D721Med (cell line): ENCODE measurements around the gene ITGB8.

Source experiments
- DNase-seq: peaks from one replicate; pipeline ENCODE4 v3.0.0; 2011; ENCODE audit warnings: low spot score; ENCODE audit not compliant: insufficient read length
- FAIRE-seq: peaks from 2 replicates; lab custom pipeline; 2011; peaks lifted over from hg19 to GRCh38; lab: Jason Lieb, UNC
- TF ChIP-seq, protein P1 (sequence below): IDR thresholded peaks from 2 replicates; pipeline ENCODE4 v1.5.1; 2012; ENCODE audit warnings: mild to moderate bottlenecking, control low read depth; ENCODE audit not compliant: insufficient read depth; ENCODE audit errors: missing control alignments

Gene ITGB8

DNA sequence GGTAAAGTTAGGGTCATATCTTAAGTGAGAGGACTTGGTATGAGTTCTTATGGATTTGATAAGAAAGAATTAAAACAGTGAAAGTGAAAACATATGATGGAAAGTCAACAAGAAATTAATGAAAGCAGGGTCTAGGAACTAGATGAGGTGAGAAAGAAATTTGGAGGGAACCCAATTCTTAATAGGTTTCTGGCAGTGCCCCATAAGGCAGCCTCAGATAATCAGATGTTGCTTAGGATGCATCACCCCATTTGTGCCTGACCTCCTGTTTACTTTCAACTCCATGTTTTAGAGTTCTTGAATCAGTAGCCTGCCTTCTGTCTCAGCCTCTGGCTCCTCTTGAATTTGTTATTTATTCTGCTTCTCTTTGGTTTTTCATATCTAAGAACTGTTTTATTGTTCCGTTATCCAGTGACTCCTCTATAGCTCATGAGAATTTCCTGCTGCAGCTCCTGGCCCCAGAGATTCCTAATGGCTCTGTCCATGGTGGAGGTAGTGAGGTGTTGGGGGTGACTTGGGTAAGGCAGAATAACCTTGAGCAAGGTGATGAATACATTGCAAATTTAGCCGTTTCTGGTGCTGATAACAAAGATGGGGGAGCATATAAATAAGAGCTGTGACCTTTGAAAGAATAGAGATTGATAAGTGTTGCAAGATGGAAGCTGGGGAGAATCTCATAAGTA lies 17.6 kb downstream of the ITGB8 start:
- FAIRE-seq (no peak), DNase-seq (no peak)
- TF ChIP-seq, protein P1, sequence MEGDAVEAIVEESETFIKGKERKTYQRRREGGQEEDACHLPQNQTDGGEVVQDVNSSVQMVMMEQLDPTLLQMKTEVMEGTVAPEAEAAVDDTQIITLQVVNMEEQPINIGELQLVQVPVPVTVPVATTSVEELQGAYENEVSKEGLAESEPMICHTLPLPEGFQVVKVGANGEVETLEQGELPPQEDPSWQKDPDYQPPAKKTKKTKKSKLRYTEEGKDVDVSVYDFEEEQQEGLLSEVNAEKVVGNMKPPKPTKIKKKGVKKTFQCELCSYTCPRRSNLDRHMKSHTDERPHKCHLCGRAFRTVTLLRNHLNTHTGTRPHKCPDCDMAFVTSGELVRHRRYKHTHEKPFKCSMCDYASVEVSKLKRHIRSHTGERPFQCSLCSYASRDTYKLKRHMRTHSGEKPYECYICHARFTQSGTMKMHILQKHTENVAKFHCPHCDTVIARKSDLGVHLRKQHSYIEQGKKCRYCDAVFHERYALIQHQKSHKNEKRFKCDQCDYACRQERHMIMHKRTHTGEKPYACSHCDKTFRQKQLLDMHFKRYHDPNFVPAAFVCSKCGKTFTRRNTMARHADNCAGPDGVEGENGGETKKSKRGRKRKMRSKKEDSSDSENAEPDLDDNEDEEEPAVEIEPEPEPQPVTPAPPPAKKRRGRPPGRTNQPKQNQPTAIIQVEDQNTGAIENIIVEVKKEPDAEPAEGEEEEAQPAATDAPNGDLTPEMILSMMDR: no peak

DNA sequence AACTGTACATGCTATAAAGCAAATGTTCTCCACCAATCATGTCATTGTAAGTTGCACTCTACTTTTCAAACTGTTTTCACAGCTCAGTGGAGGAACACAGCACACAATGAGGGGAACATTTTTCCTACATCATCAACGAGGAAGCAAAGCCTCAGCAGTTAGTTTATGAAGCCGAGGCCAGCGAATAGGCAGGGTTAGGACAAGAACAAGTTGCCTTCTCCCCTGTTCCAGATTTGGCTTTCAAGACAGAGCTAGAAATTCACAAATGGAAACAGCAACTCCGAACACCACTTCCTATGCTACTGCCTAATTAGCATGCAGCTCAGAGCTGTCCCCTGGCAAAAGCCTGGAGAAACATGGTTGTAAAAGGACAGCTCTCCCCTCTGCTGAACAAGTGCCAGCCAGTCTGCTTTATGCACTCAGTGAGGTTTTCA lies 19.8 kb downstream of the ITGB8 start:
- TF ChIP-seq, protein P1: no peak
- FAIRE-seq (no peak), DNase-seq (no peak)

DNA sequence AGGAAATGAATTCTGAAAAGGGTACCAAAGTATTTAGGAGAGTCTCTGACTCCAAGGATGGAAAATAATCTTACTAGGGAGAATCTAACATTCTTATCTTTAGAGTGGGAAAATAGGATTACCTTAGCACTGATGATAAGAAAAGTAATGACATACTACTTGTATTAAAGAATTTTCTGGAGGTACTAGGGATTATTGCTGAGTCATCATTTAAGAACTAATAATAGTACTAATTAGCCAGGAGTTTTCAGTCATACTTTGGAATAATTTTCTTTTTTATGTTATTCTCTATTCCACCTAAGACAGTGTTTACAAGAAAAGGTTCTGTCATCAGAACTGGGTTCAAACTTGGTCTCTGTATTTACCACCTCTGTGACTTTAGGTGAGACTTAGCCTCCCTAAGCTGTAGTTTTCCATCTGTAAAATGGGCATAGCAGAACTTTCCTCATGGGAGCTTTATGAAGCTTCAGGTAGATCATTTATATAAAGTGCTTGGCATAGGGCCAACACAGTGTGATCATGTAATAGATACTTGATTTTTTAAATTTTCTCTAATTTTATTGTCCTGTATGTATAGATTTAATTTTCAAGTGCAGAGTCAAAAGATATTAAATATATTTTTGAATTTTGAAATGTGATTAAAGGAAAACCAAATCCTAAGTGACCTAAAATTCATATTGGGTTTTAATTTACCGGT lies 20.4 kb downstream of the ITGB8 start:
- FAIRE-seq (no peak), DNase-seq (no peak)
- TF ChIP-seq, protein P1: no peak

DNA sequence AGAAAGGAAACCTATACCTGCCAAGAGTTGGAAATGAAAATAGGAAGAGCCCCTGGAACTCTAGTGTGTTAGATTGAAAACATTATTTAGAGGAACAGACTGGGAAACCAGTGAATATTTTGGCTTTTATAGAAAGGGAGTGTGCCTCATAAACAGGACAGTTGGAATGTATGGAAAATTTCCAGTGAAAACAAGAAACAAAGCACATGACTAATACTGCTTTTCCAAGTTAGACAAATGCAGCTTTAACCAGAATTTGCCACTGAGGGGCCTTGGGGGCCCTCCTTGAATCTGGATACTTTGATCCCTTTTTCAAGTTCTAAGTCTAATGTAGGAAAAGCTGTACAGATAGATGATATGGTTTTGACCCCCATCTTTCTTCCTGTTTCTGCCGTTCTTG lies 21.2 kb downstream of the ITGB8 start:
- TF ChIP-seq, protein P1: no peak
- no peak for FAIRE-seq

GRCh38 chr7:20352573-20353306 lies 22.0 kb downstream of the ITGB8 start:
- DNase-seq: no peak
- TF ChIP-seq, protein P1: no peak
- FAIRE-seq: peak; percentile 66

More for the DNA sequence above, 21.2 kb downstream of the ITGB8 start:
- no peak for DNase-seq

DNA sequence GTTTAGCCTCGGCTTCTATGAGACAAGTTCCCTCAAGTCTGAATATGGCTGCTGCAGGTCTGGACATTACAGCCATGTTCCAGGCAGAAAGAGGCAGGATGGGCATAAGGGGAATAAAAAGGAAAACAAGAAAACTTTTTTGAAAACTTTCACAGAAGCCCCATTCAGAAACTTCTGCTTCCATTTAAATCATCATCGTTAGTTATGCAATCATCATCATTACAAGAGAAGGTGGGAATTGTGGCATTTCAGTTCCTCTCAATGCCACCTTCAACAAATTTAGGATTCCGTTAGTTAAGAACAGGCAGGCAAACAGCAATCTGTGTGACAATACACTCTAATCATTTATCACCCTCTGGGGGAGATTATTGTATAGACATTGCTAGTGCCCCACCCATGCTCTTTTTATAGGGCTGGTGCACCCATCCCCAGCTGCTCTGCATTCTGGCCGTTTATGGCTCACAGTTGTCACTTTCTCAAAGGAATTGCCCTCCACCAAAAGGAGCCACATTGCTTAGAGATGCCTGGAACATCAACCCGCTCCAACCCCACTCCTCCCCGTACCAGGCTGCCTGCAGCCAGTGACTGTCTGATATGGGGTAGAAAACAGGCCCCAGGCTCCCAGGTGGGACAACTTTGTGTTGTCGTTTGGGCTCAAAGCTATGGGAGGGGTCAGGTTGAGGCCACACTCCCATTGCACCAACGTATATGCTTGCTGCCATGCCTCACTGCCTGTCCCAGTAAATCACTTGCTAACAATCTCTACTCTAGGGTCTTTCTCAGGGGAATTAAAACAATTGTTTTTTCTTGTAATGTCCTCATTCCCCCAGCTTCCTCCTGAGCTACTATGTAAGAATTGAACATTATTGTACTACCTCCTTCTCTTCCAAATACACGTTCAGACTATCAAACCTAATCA lies 24.2 kb downstream of the ITGB8 start:
- DNase-seq (no peak), FAIRE-seq (no peak)
- TF ChIP-seq, protein P1: no peak
